Ovary (tissue), 9 donors: ENCODE data around the gene PIK3R1. TPM values are rescaled to one million over a fixed set of nuclear protein-coding genes. Genes with fewer than 3 reads are reported as not detected.

Experiments used
- DNase-seq, 5 donors: peaks; one replicate each; pipeline ENCODE4 v3.0.0-alpha.2; 2019 to 2020
- H3K27ac ChIP-seq, 2 donors: fragments of 200-600 bp; one replicate each; pipeline versions ENCODE4 v1.5.1 to v1.8.0; 2019 to 2022
- H3K27me3 ChIP-seq: fragments of 200-600 bp; one replicate; pipeline ENCODE4 v1.8.0; 2022
- H3K36me3 ChIP-seq: fragments of 200-600 bp; sonication (generic); one replicate; pipeline ENCODE4 v1.5.1; 2019
- H3K4me1 ChIP-seq: one replicate; pipeline ENCODE4 v1.8.1; 2013; ENCODE audit warnings: mild to moderate bottlenecking, moderate library complexity; ENCODE audit not compliant: insufficient read depth
- H3K4me3 ChIP-seq: fragments of 200-600 bp; sonication (generic); one replicate; pipeline ENCODE4 v1.5.1; 2017
- H3K9me3 ChIP-seq, 2 donors: fragments of 200-600 bp in 1 of 2; sonication (generic) in 1 of 2; one replicate each; pipeline versions ENCODE4 v1.5.1 to v1.8.1; 2013 to 2019; ENCODE audit warnings: mild to moderate bottlenecking in 1 of 2, moderate library complexity in 1 of 2
- CTCF ChIP-seq, 3 donors: fragments of 450-650 bp in 2 of 3; fragments of 200-600 bp in 1 of 3; IDR thresholded peaks; one replicate each; pipeline versions ENCODE4 v1.5.1 to v1.8.0; 2016 to 2022; ENCODE audit warnings: antibody characterized with exemption in 3 of 3, mild to moderate bottlenecking in 1 of 3
- EP300 ChIP-seq: sonication (generic); formaldehyde crosslinking; IDR thresholded peaks from one replicate; pipeline ENCODE4 v1.6.1; 2017; ENCODE audit warnings: antibody characterized with exemption
- POLR2A ChIP-seq: fragments of 450-650 bp; IDR thresholded peaks from one replicate; pipeline ENCODE4 v1.6.1; 2017; ENCODE audit warnings: antibody characterized with exemption, mild to moderate bottlenecking, moderate library complexity
- WGBS, 3 donors: extraction: QIAGEN DNeasy Blood & Tissue Kit in 1 of 3; methylation state at CpG; one replicate each; pipeline versions ENCODE4 v1.1.5 to v1.1.7; 2013 to 2017; 5-methylcytosine and 5-hydroxymethylcytosine counted together
- intact Hi-C, 4 donors: fragments of 100-400 bp; cut with DNase I; formaldehyde crosslinking; loops; one replicate each; pipeline versions ENCODE4 v1.11.0 to v1.15.1; 2022 to 2023
- polyA plus RNA-seq, 2 donors: library from polyadenylated mRNA; stranded (reverse); fragments of 200-250 nt in 1 of 2; fragments of 350-450 nt in 1 of 2; fragmentation: Illumina TruSeq in 1 of 2; extraction: RNeasy Lipid Tissue Mini Kit (QIAGEN cat#74804) in 1 of 2; gene quantifications; one replicate each; pipeline ENCODE4 v1.2.3, GENCODE V29; 2013 to 2014
- total RNA-seq, 7 donors: library from RNA; depleted of rRNA in 2 of 7; stranded (reverse); fragments of >200 nt in 2 of 7; fragmentation: NEBNext Ultra II Directional in 3 of 7; extraction: Animal tissue kit (Norgen Biotek cat#: 25700) in 3 of 7; gene quantifications; one replicate each; pipeline versions ENCODE4 v1.1.0 to v1.2.4, GENCODE V29; 2016 to 2023
- donor health status: DM: no; HTN: no; CAD: no; lungs with moderate emphysema.
- donor health status: DM: no; HTN: no; CAD: no.
- donor health status: Bipolar disorder and iron deficiency.
- donor health status: DM: yes; HTN: yes; CAD: no.
- donor health status: DM: no; HTN: no; CAD: no.
- donor health status: DM: yes; HTN: yes; CAD: no.

Gene PIK3R1
- total and polyA plus RNA-seq, 9 donors, result 25.2 to 206 (median 81.2) TPM

GRCh38 chr5:68177676-68178075 is 37.9 kb upstream of the PIK3R1 start:
- no peaks in the 10 kb centered on the region for H3K9me3 ChIP-seq
- H3K4me1 ChIP-seq, result peaks cover 1% of the 10 kb centered on the region
- no peaks in the 10 kb centered on the region for H3K36me3 ChIP-seq
- no peak for DNase-seq
- TF ChIP-seq CTCF (IDR thresholded peaks at IDR 0.05) (no peak), POLR2A (no peak), EP300 (no peak)
- H3K27ac ChIP-seq, result no peak overlapping the region
- 94 to 95% (median 94%) methylated on average over 11 of the region's 11 CpGs for WGBS, 3 donors
- H3K27me3 ChIP-seq, result no peaks in the 10 kb centered on the region
- intact Hi-C loops, result no loop called here
- no peak overlapping the region for H3K4me3 ChIP-seq

- intact Hi-C loops, result no loop called here
- no peaks in the 10 kb centered on the region for H3K36me3 ChIP-seq
- no peak overlapping the region for H3K4me3 ChIP-seq
- no peaks in the 10 kb centered on the region for H3K4me1 ChIP-seq
- TF ChIP-seq POLR2A (no peak), CTCF (IDR thresholded peaks at IDR 0.05) (no peak)
- WGBS, 3 donors, result 26 to 43% (median 28%) methylated on average over 2 of the region's 2 CpGs
- no peak for DNase-seq
- no peak overlapping the region for H3K27ac ChIP-seq
- H3K9me3 ChIP-seq, result no peaks in the 10 kb centered on the region
- H3K27me3 ChIP-seq, result no peaks in the 10 kb centered on the region
Measured at GRCh38 chr5:68178579-68178978, 37.0 kb upstream of the PIK3R1 start.

GRCh38 chr5:68180121-68181038 is 35.2 kb upstream of the PIK3R1 start:
- intact Hi-C loops, result no loop called here
- Histone ChIP-seq H3K36me3 (no peaks in the 10 kb centered on the region), H3K27me3 (no peaks in the 10 kb centered on the region), H3K4me1 (no peaks in the 10 kb centered on the region), H3K9me3 (no peaks in the 10 kb centered on the region), H3K27ac (no peak overlapping the region), H3K4me3 (no peak overlapping the region)
- no peak for DNase-seq
- TF ChIP-seq POLR2A (no peak), CTCF (IDR thresholded peaks at IDR 0.05) (no peak), EP300 (no peak)

- Histone ChIP-seq H3K27ac (no peak overlapping the region), H3K4me1 (no peaks in the 10 kb centered on the region), H3K27me3 (no peaks in the 10 kb centered on the region), H3K9me3 (no peaks in the 10 kb centered on the region), H3K4me3 (no peak overlapping the region), H3K36me3 (no peaks in the 10 kb centered on the region)
- 75 to 89% (median 82%) methylated on average over 3 of the region's 3 CpGs for WGBS, 3 donors
- no peak for DNase-seq
- intact Hi-C loops, result no loop called here
- TF ChIP-seq EP300 (no peak), POLR2A (no peak), CTCF (IDR thresholded peaks at IDR 0.05) (no peak)
Measured at GRCh38 chr5:68181039-68181599, 34.4 kb upstream of the PIK3R1 start.
